ENCODE data around the gene GSC2.

DNA sequence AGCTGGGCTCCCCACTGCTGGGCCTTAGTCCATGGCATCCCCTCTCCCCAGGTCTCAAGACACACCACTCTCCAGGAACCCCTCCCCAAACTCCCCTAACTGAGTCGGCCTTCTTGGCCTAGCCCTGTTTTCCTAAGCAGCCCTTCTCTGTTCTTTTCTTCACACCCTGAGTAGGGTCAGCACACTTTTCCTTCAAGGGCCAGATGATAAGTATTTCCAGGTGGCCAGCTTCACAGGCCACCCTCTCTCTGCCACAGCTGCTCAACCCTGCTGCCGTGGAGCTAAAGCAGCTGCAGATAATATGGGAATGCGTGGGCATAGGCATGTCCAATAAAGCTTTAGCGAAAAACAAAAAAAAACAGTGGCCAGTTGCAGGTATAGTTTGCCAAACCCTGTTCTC is 51.9 kb downstream of the GSC2 start:
- TF ChIP-seq CTCF (IDR thresholded peaks at IDR 0.05; ENCODE audit: low read depth, low read length, poor library complexity, severe bottlenecking) = no peak
- TF ChIP-seq EZH2phosphoT487 (IDR thresholded peaks at IDR 0.05; ENCODE audit: borderline replicate concordance, low read length) = no peak

All from DOHH2 (cell line).